ENCODE results near the gene MRPS6.

- TF ChIP-seq GATA2 (IDR thresholded peaks at IDR 0.05; ENCODE audit: low read depth, low read length) (no peak), GATA3 (IDR thresholded peaks at IDR 0.05; ENCODE audit: low read depth, low read length) (no peak)
These were observed 60.0 kb downstream of the MRPS6 start for GRCh38 chr21:34133392-34133791.

Data from SH-SY5Y (cell line).